Measurements from ENCODE around the gene ZNF644.
"Not testable (repeated sequence)": the region's sequence is repeated elsewhere in the genome, so short reads cannot be mapped to it uniquely, and the experiment has no call there.

ZNF644 gene

GRCh38 chr1:90919190-90919719, 102.6 kb downstream of the ZNF644 start:
- H3K4me3 Mint-ChIP-seq: no peak overlapping the region
- no peak overlapping the region for H3K27ac Mint-ChIP-seq
- peaks cover 27% of the 10 kb centered on the region for H3K36me3 Mint-ChIP-seq
- peaks cover 33% of the 10 kb centered on the region for H3K4me1 Mint-ChIP-seq
- no peak for DNase-seq
- no peaks in the 10 kb centered on the region for H3K9me3 Mint-ChIP-seq
- CTCF ChIA-PET: interaction anchor here (0.9 kb wide), 1 partner anchor 67 kb away, joined by 3 read pairs; no protein-coding TSS in a partner anchor
- no peaks in the 10 kb centered on the region for H3K27me3 Mint-ChIP-seq

GRCh38 chr1:90911353-90911752, 110.5 kb downstream of the ZNF644 start:
- no peaks in the 10 kb centered on the region for H3K27me3 Mint-ChIP-seq
- no peaks in the 10 kb centered on the region for H3K4me1 Mint-ChIP-seq
- peaks cover 22% of the 10 kb centered on the region for H3K36me3 Mint-ChIP-seq
- CTCF ChIA-PET: no interaction called here
- no peak overlapping the region for H3K4me3 Mint-ChIP-seq
- no peak for DNase-seq
- no peak overlapping the region for H3K27ac Mint-ChIP-seq
- no peaks in the 10 kb centered on the region for H3K9me3 Mint-ChIP-seq

GRCh38 chr1:90902672-90903071, 119.2 kb downstream of the ZNF644 start:
- CTCF ChIA-PET: no interaction called here
- Mint-ChIP-seq H3K4me3 (no peak overlapping the region), H3K9me3 (no peaks in the 10 kb centered on the region), H3K4me1 (no peaks in the 10 kb centered on the region), H3K27me3 (no peaks in the 10 kb centered on the region), H3K27ac (no peak overlapping the region), H3K36me3 (peaks cover 50% of the 10 kb centered on the region)
- DNase-seq: no peak

DNA sequence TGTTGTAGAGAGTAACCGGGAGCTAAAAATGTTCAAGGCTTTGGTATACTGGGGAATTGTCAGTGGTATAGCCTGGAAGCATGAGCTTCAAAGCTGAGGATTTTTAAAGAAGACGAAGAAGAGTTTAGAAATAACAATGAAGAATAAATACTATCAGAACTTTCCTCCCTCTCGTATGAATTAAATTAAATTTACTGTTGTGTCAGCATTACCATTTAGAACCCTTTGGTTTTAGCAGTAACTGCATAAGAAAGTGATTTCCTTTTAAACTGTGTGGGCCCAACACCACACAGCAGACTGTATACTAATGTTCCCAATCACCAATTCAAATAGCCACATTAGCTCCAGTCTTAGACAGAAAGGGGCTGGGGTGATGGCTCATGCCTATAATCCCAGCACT, 122.6 kb downstream of the ZNF644 start:
- Mint-ChIP-seq H3K27ac (no peak overlapping the region), H3K9me3 (no peaks in the 10 kb centered on the region), H3K4me1 (no peaks in the 10 kb centered on the region), H3K36me3 (peaks cover 57% of the 10 kb centered on the region), H3K4me3 (no peak overlapping the region), H3K27me3 (no peaks in the 10 kb centered on the region)
- CTCF ChIA-PET: no interaction called here
- DNase-seq: no peak

GRCh38 chr1:90893679-90894078, 128.2 kb downstream of the ZNF644 start:
- H3K27ac Mint-ChIP-seq, H3K9me3 Mint-ChIP-seq, DNase-seq, H3K4me3 Mint-ChIP-seq, H3K4me1 Mint-ChIP-seq, H3K27me3 Mint-ChIP-seq, CTCF ChIA-PET: not testable (repeated sequence)
- peaks cover 28% of the 10 kb centered on the region for H3K36me3 Mint-ChIP-seq

DNA sequence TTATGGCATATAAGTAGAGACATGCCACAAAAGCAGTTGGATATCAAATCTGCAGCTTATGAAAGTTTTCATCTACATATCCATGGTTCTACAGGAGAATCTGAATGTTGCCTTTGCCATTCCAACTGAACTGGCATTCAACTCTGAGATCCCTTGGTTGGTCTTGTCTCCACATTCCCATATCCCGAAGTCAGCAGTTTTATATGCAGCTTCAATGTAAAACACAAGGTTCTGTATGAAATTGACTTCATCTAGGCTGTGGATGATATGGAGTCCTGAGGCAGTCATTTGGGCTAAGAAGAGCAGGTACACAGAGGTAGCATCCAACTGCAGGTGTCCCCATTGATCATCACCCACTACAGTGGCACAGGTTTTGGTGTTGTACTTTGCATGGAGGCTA, 129.0 kb downstream of the ZNF644 start:
- H3K27me3 Mint-ChIP-seq: not testable (repeated sequence)

GRCh38 chr1:90892196-90892595, 129.6 kb downstream of the ZNF644 start:
- H3K4me1 Mint-ChIP-seq, DNase-seq, H3K27me3 Mint-ChIP-seq, H3K9me3 Mint-ChIP-seq, H3K4me3 Mint-ChIP-seq, H3K27ac Mint-ChIP-seq, CTCF ChIA-PET: not testable (repeated sequence)
- H3K36me3 Mint-ChIP-seq: peaks cover 18% of the 10 kb centered on the region

More for the DNA sequence above, 129.0 kb downstream of the ZNF644 start:
- CTCF ChIA-PET, H3K4me1 Mint-ChIP-seq, H3K9me3 Mint-ChIP-seq, H3K27ac Mint-ChIP-seq, H3K4me3 Mint-ChIP-seq, DNase-seq: not testable (repeated sequence)
- H3K36me3 Mint-ChIP-seq: peaks cover 23% of the 10 kb centered on the region

DNA sequence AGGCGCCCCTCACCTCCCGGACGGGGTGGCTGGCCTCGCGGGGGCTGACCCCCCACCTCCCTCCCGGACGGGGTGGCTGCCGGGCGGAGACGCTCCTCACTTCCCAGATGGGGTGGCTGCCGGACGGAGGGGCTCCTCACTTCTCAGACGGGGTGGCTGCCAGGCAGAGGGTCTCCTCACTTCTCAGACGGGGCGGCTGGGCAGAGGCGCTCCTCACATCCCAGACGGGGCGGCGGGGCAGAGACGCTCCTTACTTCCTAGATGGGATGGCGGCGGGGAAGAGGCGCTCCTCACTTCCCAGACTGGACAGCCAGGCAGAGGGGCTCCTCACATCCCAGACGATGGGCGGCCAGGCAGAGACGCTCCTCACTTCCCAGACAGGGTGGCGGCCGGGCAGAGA, 130.1 kb downstream of the ZNF644 start:
- not testable (repeated sequence) for H3K27ac Mint-ChIP-seq

DNA sequence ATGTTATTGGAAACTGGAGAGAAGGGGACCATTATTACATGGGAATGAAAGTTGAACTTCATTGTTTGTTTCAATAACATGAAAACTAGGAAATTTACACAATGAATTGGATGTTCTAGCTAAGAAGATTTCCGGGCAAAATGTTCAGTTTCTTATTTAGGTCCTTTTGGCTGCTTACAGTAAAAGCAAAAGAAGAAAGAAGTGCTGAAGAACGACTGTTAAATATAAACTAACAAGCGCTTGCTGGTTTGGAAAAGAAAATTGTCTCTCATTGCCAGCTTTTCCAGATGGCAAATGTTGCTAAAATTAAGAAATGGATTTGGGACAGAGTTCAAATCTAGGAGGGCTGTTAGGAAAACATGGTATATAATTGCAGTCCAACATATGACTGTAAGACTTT, 139.6 kb downstream of the ZNF644 start:
- Mint-ChIP-seq H3K27ac (no peak overlapping the region), H3K4me1 (no peaks in the 10 kb centered on the region), H3K9me3 (peaks cover 32% of the 10 kb centered on the region), H3K36me3 (peaks cover 2% of the 10 kb centered on the region), H3K27me3 (no peaks in the 10 kb centered on the region), H3K4me3 (no peak overlapping the region)
- CTCF ChIA-PET: no interaction called here
- no peak for DNase-seq

More for the DNA sequence above, 130.1 kb downstream of the ZNF644 start:
- H3K4me3 Mint-ChIP-seq, H3K27me3 Mint-ChIP-seq, H3K9me3 Mint-ChIP-seq, DNase-seq, H3K4me1 Mint-ChIP-seq, CTCF ChIA-PET: not testable (repeated sequence)
- peaks cover 13% of the 10 kb centered on the region for H3K36me3 Mint-ChIP-seq

DNA sequence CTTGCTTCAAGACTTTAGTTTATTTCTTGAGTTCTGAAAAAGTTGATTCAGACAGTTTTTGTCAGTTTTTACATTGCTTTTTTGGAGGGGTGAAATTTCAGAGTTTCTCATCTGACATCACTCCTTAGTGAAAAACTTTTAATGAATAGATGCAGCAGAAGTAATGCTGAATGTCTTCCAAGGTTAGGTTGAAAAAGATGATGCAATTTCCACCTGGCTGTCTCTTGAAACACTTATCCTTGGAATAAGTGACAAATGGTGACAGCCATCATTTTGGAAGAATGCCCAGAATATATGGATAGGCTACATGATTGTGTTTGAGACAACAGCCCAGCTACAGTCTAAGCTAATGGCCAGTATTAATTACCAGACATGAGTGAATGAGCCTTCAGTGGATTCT, 140.8 kb downstream of the ZNF644 start:
- no peak for DNase-seq
- Mint-ChIP-seq H3K9me3 (peaks cover 32% of the 10 kb centered on the region), H3K27me3 (no peaks in the 10 kb centered on the region), H3K4me1 (no peaks in the 10 kb centered on the region), H3K4me3 (no peak overlapping the region), H3K27ac (no peak overlapping the region), H3K36me3 (peaks cover 2% of the 10 kb centered on the region)
- CTCF ChIA-PET: no interaction called here

- CTCF ChIA-PET: no interaction called here
- H3K27me3 Mint-ChIP-seq: no peaks in the 10 kb centered on the region
- no peak for DNase-seq
- no peak overlapping the region for H3K27ac Mint-ChIP-seq
- H3K4me3 Mint-ChIP-seq: no peak overlapping the region
- peaks cover 32% of the 10 kb centered on the region for H3K9me3 Mint-ChIP-seq
- no peaks in the 10 kb centered on the region for H3K4me1 Mint-ChIP-seq
- H3K36me3 Mint-ChIP-seq: peaks cover 2% of the 10 kb centered on the region
Measured at GRCh38 chr1:90879281-90879680, 142.6 kb downstream of the ZNF644 start.

DNA sequence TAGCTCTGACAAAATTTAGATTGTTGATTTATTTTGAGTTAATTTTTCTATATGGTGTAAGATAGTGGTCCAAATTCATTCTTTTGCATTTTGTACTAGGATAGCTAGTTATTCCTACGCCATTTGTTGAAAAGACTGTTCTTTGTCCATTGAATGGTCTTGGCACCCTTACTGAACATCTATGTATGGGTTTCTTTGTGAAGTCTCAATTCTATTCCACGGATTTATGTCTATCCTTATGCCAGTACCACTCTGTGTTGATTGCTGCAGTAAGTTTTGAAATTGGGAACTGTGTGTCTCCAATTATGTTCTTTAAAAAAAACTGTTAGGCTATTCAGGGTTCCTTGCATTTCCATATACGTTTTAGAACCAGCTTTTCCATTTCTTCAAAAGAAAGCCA, 145.7 kb downstream of the ZNF644 start:
- Mint-ChIP-seq H3K4me1 (no peaks in the 10 kb centered on the region), H3K27me3 (no peaks in the 10 kb centered on the region), H3K9me3 (peaks cover 20% of the 10 kb centered on the region), H3K36me3 (peaks cover 2% of the 10 kb centered on the region), H3K27ac (no peak overlapping the region), H3K4me3 (no peak overlapping the region)
- CTCF ChIA-PET: no interaction called here
- no peak for DNase-seq
